Esophagus squamous epithelium (tissue), 5 donors: ENCODE data around the gene KIF2B. TPM values are rescaled to one million over a fixed set of nuclear protein-coding genes. Genes with fewer than 3 reads are reported as not detected.

Source experiments
- DNase-seq: peaks from one replicate; lab custom pipeline; 2025; lab: John Stamatoyannopoulos, UW
- H3K27ac ChIP-seq, 4 donors: fragments of 200-600 bp; sonication (generic); one replicate each; pipeline ENCODE4 v1.5.1; 2016 to 2019; ENCODE audit warnings: mild to moderate bottlenecking in 1 of 4
- H3K27me3 ChIP-seq, 4 donors: fragments of 200-600 bp; sonication (generic); 1 replicate in 3 of 4; 2 replicates in 1 of 4; pipeline versions ENCODE4 v1.5.1 to v1.6.0; 2017 to 2021; ENCODE audit warnings: antibody characterized with exemption in 1 of 4
- H3K36me3 ChIP-seq, 3 donors: fragments of 200-600 bp; sonication (generic); one replicate each; pipeline ENCODE4 v1.5.1; 2016 to 2019
- H3K4me1 ChIP-seq, 3 donors: fragments of 200-600 bp; sonication (generic); one replicate each; pipeline ENCODE4 v1.5.1; 2017 to 2019
- H3K4me3 ChIP-seq, 4 donors: fragments of 200-600 bp; sonication (generic); 1 replicate in 3 of 4; 2 replicates in 1 of 4; pipeline ENCODE4 v1.5.1; 2016 to 2019; ENCODE audit warnings: mild to moderate bottlenecking in 2 of 4, moderate library complexity in 1 of 4
- H3K9me3 ChIP-seq, 3 donors: fragments of 200-600 bp; sonication (generic); one replicate each; pipeline ENCODE4 v1.5.1; 2016 to 2019
- CTCF ChIP-seq, 6 experiments: fragments of 450-650 bp in 4 of 6; fragments of 200-600 bp in 2 of 6; sonication (generic) in 2 of 6; IDR thresholded peaks; one replicate each; pipeline ENCODE4 v1.5.1; 2016 to 2019; ENCODE audit warnings: antibody characterized with exemption in 6 of 6, mild to moderate bottlenecking in 4 of 6, moderate library complexity in 4 of 6
- POLR2A ChIP-seq, 4 donors: fragments of 450-650 bp; IDR thresholded peaks; one replicate each; pipeline ENCODE4 v1.6.1; 2017; ENCODE audit warnings: antibody characterized with exemption in 4 of 4, mild to moderate bottlenecking in 4 of 4, moderate library complexity in 3 of 4
- WGBS, 2 donors: methylation state at CpG; one replicate each; pipeline ENCODE4 v1.1.5; 2018; 5-methylcytosine and 5-hydroxymethylcytosine counted together
- intact Hi-C: fragments of 100-400 bp; cut with DNase I; formaldehyde crosslinking; loops from one replicate; pipeline ENCODE4 v1.15.0; 2022
- total RNA-seq, 4 donors: library from RNA; depleted of rRNA; stranded (reverse); fragments of >200 nt; gene quantifications; one replicate each; pipeline ENCODE4 v1.1.0, GENCODE V29; 2016
- donor health status: DM: yes; HTN: yes; CAD: no.

Gene KIF2B
- total RNA-seq, 4 donors from 2014 or later: not detected

- no peaks in the 10 kb centered on the region for H3K36me3 ChIP-seq
- no peaks in the 10 kb centered on the region for H3K27me3 ChIP-seq
- no peak for TF ChIP-seq POLR2A (IDR thresholded peaks at IDR 0.05)
- no peak for TF ChIP-seq CTCF (IDR thresholded peaks at IDR 0.05)
- no peak overlapping the region for H3K27ac ChIP-seq
- no peak for DNase-seq
- H3K4me3 ChIP-seq: no peak overlapping the region
- H3K4me1 ChIP-seq: no peaks in the 10 kb centered on the region
- no peaks in the 10 kb centered on the region for H3K9me3 ChIP-seq
- intact Hi-C loops: no loop called here
- WGBS, 2 donors: 27 to 40% methylated on average over 1 of the region's 1 CpG
These were observed 26.1 kb upstream of the KIF2B start for GRCh38 chr17:53796642-53797041.

GRCh38 chr17:53797501-53797900 is 25.2 kb upstream of the KIF2B start:
- Histone ChIP-seq H3K4me3 (no peak overlapping the region), H3K36me3 (no peaks in the 10 kb centered on the region), H3K4me1 (no peaks in the 10 kb centered on the region), H3K9me3 (no peaks in the 10 kb centered on the region), H3K27ac (no peak overlapping the region), H3K27me3 (no peaks in the 10 kb centered on the region)
- intact Hi-C loops: no loop called here
- TF ChIP-seq CTCF (IDR thresholded peaks at IDR 0.05) (no peak), POLR2A (IDR thresholded peaks at IDR 0.05) (no peak)
- no peak for DNase-seq
- WGBS, 2 donors: 55 to 62% methylated on average over 4 of the region's 4 CpGs

- H3K4me3 ChIP-seq: no peak overlapping the region
- 73 to 75% methylated on average over 5 of the region's 5 CpGs for WGBS, 2 donors
- no peak for DNase-seq
- TF ChIP-seq CTCF (IDR thresholded peaks at IDR 0.05) (no peak), POLR2A (IDR thresholded peaks at IDR 0.05) (no peak)
- H3K9me3 ChIP-seq: no peaks in the 10 kb centered on the region
- no peaks in the 10 kb centered on the region for H3K4me1 ChIP-seq
- no peaks in the 10 kb centered on the region for H3K27me3 ChIP-seq
- intact Hi-C loops: no loop called here
- H3K27ac ChIP-seq: no peak overlapping the region
- H3K36me3 ChIP-seq: no peaks in the 10 kb centered on the region
These were observed 18.3 kb upstream of the KIF2B start for GRCh38 chr17:53804437-53804836.

- H3K27me3 ChIP-seq: no peaks in the 10 kb centered on the region
- no peaks in the 10 kb centered on the region for H3K36me3 ChIP-seq
- intact Hi-C loops: no loop called here
- TF ChIP-seq CTCF (IDR thresholded peaks at IDR 0.05) (no peak), POLR2A (IDR thresholded peaks at IDR 0.05) (no peak)
- H3K9me3 ChIP-seq: no peaks in the 10 kb centered on the region
- no peak for DNase-seq
- H3K4me1 ChIP-seq: no peaks in the 10 kb centered on the region
- no peak overlapping the region for H3K27ac ChIP-seq
- no peak overlapping the region for H3K4me3 ChIP-seq
These were observed 16.3 kb upstream of the KIF2B start for GRCh38 chr17:53806473-53806872.

- no peak for DNase-seq
- WGBS, 2 donors: 40% methylated on average over 6 of the region's 6 CpGs
- intact Hi-C loops: no loop called here
- Histone ChIP-seq H3K4me3 (no peak overlapping the region), H3K27ac (no peak overlapping the region), H3K36me3 (no peaks in the 10 kb centered on the region), H3K27me3 (no peaks in the 10 kb centered on the region), H3K4me1 (no peaks in the 10 kb centered on the region), H3K9me3 (no peaks in the 10 kb centered on the region)
- TF ChIP-seq CTCF (IDR thresholded peaks at IDR 0.05) (no peak), POLR2A (IDR thresholded peaks at IDR 0.05) (no peak)
These were observed 15.4 kb upstream of the KIF2B start for GRCh38 chr17:53807286-53807685.
